ENCODE data around the gene RABGAP1L. TPM values are rescaled to one million over a fixed set of nuclear protein-coding genes. Genes with fewer than 3 reads are reported as not detected.

The RABGAP1L gene
- total RNA-seq, 4 donors from 2014 or later, result 48.2 to 102 (median 59.1) TPM

DNA sequence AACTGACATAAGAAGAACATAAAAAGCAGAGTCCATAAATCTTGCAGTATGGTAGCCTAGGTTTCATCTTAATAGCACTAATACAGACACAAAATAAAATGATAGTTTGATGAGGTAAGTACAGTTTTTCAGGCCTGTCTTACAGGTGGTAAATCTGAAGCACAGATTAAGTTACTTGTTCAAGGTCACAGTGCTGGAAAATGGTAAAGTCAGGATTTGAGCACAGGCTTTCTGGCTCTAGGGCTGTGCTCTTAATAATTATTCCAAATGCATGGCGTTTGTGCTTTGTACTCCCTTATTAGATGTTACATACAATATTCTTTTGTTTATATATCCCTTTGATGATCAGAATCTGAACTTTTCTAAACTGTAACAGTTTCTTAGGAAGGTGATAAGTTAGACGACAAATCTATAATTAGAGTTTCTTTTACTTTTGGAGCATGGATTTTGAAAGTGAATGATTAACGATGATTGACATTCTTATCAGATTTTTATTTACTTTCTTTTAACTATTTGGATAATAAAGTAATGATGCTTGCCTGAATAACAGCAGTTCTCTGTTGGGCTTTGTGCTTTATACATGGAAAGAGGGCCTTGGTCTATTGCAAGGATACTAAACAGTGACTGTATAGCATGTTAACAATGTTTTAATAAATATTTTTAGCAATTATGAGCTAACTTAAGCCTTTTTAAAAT, 738.9 kb downstream of the RABGAP1L start:
- WGBS, result 76% methylated on average over 3 of the region's 3 CpGs

DNA sequence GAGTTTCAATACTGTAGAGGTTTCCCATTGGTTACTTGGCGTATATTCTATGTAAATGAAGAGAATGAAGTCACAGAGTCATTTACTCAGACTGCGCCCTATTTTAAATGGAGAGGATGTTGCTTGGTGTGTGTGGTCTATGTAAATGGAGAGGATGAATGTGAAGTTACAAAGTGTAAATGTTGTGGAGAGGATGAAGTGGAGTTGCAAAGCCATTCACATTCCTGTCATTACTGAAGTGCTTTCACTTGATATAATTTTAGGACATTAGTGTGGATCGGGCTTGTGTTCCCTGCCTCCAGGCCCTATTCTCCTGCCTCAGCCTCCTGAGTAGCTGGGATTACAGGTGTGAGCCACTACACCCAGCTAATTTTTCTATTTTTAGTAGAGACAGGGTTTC, 741.0 kb downstream of the RABGAP1L start:
- H3K9me3 ChIP-seq, result no peaks in the 10 kb centered on the region
- TF ChIP-seq POLR2A (IDR thresholded peaks at IDR 0.05), result no peak
- no peak for TF ChIP-seq POLR2AphosphoS5 (IDR thresholded peaks at IDR 0.05)
- TF ChIP-seq EP300 (IDR thresholded peaks at IDR 0.05), result no peak
- TF ChIP-seq, protein P1, sequence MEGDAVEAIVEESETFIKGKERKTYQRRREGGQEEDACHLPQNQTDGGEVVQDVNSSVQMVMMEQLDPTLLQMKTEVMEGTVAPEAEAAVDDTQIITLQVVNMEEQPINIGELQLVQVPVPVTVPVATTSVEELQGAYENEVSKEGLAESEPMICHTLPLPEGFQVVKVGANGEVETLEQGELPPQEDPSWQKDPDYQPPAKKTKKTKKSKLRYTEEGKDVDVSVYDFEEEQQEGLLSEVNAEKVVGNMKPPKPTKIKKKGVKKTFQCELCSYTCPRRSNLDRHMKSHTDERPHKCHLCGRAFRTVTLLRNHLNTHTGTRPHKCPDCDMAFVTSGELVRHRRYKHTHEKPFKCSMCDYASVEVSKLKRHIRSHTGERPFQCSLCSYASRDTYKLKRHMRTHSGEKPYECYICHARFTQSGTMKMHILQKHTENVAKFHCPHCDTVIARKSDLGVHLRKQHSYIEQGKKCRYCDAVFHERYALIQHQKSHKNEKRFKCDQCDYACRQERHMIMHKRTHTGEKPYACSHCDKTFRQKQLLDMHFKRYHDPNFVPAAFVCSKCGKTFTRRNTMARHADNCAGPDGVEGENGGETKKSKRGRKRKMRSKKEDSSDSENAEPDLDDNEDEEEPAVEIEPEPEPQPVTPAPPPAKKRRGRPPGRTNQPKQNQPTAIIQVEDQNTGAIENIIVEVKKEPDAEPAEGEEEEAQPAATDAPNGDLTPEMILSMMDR (IDR thresholded peaks at IDR 0.05), result no peak
- no peak overlapping the region for H3K4me3 ChIP-seq
- no peak overlapping the region for H3K27ac ChIP-seq
- WGBS, result 97% methylated on average over 3 of the region's 3 CpGs
- H3K36me3 ChIP-seq, result no peaks in the 10 kb centered on the region
- H3K4me1 ChIP-seq, result no peaks in the 10 kb centered on the region
- H3K27me3 ChIP-seq, result no peaks in the 10 kb centered on the region
- no peak for DNase-seq (ENCODE audit: low spot score in 2 of 2)

More for the DNA sequence above, 738.9 kb downstream of the RABGAP1L start:
- no peak overlapping the region for H3K27ac ChIP-seq
- no peaks in the 10 kb centered on the region for H3K9me3 ChIP-seq
- H3K4me3 ChIP-seq, result no peak overlapping the region
- DNase-seq (ENCODE audit: low spot score in 2 of 2), result no peak
- H3K36me3 ChIP-seq, result no peaks in the 10 kb centered on the region
- no peaks in the 10 kb centered on the region for H3K4me1 ChIP-seq
- TF ChIP-seq POLR2AphosphoS5 (IDR thresholded peaks at IDR 0.05), result no peak
- no peak for TF ChIP-seq EP300 (IDR thresholded peaks at IDR 0.05)
- TF ChIP-seq, protein P1 (IDR thresholded peaks at IDR 0.05), result no peak
- TF ChIP-seq POLR2A (IDR thresholded peaks at IDR 0.05), result no peak
- no peaks in the 10 kb centered on the region for H3K27me3 ChIP-seq

DNA sequence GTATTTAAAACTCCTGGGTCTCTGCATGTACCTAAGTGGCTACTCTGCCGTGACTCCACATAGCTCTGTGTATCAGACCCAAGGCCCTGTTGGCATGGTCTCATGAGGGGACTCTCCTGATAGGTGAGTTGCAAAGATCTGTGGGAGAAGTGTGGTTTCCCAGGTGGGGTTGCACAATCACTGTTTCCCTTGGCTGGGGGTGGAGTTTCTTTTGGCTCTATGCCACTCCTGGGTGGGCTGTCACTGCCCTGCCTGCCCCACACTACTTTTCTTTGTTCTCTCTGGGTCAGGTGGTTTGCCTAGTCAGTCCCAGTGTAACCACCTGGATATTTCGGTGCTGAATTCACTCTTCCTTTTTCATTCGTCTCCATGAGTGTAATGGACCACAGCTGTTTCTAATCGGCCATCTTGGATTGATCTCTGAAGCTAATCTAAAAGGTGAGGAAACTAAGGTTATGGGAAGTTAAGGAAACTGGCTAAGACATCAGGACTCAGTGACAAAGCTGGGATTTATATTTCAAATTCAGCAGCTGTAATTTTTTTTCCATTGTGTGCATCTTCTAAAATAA, 743.3 kb downstream of the RABGAP1L start:
- DNase-seq (ENCODE audit: low spot score in 2 of 2), result no peak
- no peaks in the 10 kb centered on the region for H3K36me3 ChIP-seq
- 76% methylated on average over 4 of the region's 4 CpGs for WGBS

DNA sequence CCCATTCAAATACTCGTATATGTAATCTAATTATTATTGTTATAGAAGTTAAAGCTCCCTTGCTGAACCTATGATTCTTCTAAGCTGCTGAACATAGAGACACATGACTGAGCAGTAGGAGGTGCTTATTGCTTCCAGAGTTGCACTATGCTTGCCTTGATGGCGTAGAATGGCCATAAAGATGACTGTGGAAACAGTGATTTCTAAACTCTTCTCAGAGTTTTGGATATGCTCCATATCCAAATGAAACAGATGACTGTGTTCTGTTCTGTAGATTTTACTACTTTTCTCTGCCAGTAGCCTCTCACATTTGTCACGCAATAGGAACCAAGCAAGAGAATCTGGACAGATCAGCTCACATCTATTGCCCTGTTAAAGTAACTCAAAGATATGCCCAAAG, 752.3 kb downstream of the RABGAP1L start:
- Histone ChIP-seq H3K27ac (no peak overlapping the region), H3K27me3 (no peaks in the 10 kb centered on the region), H3K36me3 (no peaks in the 10 kb centered on the region), H3K4me3 (no peak overlapping the region), H3K4me1 (no peaks in the 10 kb centered on the region), H3K9me3 (no peaks in the 10 kb centered on the region)
- WGBS, result 88% methylated on average over 3 of the region's 3 CpGs
- DNase-seq (ENCODE audit: low spot score in 2 of 2), result no peak
- no peak for TF ChIP-seq POLR2AphosphoS5 (IDR thresholded peaks at IDR 0.05)
- TF ChIP-seq, protein P1 (IDR thresholded peaks at IDR 0.05), result no peak
- no peak for TF ChIP-seq EP300 (IDR thresholded peaks at IDR 0.05)
- TF ChIP-seq POLR2A (IDR thresholded peaks at IDR 0.05), result no peak

More for the DNA sequence above, 743.3 kb downstream of the RABGAP1L start:
- Histone ChIP-seq H3K9me3 (no peaks in the 10 kb centered on the region), H3K4me3 (no peak overlapping the region), H3K27ac (no peak overlapping the region), H3K4me1 (no peaks in the 10 kb centered on the region), H3K27me3 (no peaks in the 10 kb centered on the region)
- TF ChIP-seq POLR2A (IDR thresholded peaks at IDR 0.05), result no peak
- no peak for TF ChIP-seq POLR2AphosphoS5 (IDR thresholded peaks at IDR 0.05)
- TF ChIP-seq EP300 (IDR thresholded peaks at IDR 0.05), result no peak
- TF ChIP-seq, protein P1 (IDR thresholded peaks at IDR 0.05), result no peak

DNA sequence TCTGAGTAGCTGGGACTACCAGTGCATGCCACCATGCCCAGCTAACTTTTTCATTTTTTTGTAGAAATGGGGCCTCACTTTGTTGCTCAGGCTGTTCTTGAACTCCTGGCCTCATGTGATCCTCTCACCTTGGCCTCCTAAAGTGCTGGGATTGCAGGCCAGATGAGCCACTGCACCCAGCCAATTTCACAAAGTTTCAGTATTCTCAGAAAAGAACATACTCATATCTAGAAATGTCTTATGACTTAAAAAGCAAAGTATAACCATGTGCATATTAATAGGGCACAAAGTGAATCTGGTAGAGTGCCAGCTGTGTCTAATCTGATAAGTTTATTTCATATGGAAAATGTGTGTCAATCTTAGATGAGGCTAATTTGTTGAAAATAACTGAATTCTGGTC, 752.9 kb downstream of the RABGAP1L start:
- Histone ChIP-seq H3K27ac (no peak overlapping the region), H3K4me1 (no peaks in the 10 kb centered on the region), H3K4me3 (no peak overlapping the region), H3K9me3 (no peaks in the 10 kb centered on the region), H3K27me3 (no peaks in the 10 kb centered on the region), H3K36me3 (no peaks in the 10 kb centered on the region)
- no peak for DNase-seq (ENCODE audit: low spot score in 2 of 2)
- TF ChIP-seq EP300 (IDR thresholded peaks at IDR 0.05) (no peak), POLR2A (IDR thresholded peaks at IDR 0.05) (no peak), POLR2AphosphoS5 (IDR thresholded peaks at IDR 0.05) (no peak)
- TF ChIP-seq, protein P1 (IDR thresholded peaks at IDR 0.05), result no peak
